Astrocyte (in vitro differentiated cells and primary cell): Measurements from ENCODE around the gene EMID1.

Source experiments
- EZH2 ChIP-seq: IDR thresholded peaks from 2 replicates; pipeline ENCODE4 v1.6.1; 2012; ENCODE audit warnings: mild to moderate bottlenecking, low read length, inconsistent platforms; ENCODE audit not compliant: insufficient read depth
- TF ChIP-seq, protein P1 (sequence below): IDR thresholded peaks from 2 replicates; pipeline ENCODE4 v1.5.1; 2011; ENCODE audit warnings: low read depth, mild to moderate bottlenecking, inconsistent platforms, low read length, moderate library complexity; ENCODE audit not compliant: insufficient read depth

DNA sequence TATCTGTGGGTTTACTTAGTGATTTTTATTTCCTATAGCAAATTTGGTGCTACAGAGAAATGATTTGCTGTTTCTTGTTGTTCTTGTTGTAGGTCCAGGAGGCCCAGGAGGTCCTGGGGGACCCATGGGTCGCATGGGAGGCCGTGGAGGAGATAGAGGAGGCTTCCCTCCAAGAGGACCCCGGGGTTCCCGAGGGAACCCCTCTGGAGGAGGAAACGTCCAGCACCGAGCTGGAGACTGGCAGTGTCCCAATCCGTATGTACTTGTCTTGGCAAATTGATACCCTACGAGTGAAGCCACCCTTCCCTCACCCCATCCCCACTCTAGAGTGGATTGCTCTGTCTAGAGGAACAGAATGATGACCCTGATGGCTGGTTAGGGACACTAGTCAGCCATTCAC lies 92.9 kb downstream of the EMID1 start:
- TF ChIP-seq, protein P1, sequence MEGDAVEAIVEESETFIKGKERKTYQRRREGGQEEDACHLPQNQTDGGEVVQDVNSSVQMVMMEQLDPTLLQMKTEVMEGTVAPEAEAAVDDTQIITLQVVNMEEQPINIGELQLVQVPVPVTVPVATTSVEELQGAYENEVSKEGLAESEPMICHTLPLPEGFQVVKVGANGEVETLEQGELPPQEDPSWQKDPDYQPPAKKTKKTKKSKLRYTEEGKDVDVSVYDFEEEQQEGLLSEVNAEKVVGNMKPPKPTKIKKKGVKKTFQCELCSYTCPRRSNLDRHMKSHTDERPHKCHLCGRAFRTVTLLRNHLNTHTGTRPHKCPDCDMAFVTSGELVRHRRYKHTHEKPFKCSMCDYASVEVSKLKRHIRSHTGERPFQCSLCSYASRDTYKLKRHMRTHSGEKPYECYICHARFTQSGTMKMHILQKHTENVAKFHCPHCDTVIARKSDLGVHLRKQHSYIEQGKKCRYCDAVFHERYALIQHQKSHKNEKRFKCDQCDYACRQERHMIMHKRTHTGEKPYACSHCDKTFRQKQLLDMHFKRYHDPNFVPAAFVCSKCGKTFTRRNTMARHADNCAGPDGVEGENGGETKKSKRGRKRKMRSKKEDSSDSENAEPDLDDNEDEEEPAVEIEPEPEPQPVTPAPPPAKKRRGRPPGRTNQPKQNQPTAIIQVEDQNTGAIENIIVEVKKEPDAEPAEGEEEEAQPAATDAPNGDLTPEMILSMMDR, result no peak
- no peak for TF ChIP-seq EZH2
